Right lobe of liver (tissue), 6 donors: ENCODE data around the gene GIGYF2. TPM values are rescaled to one million over a fixed set of nuclear protein-coding genes. Genes with fewer than 3 reads are reported as not detected.

Experiments used
- ATAC-seq, 4 donors: fragments of 200-7000 bp; cut with Tn5 transposase; one replicate each; pipeline ENCODE4 v1.9.1; 2020; ENCODE audit warnings: mild to moderate bottlenecking in 4 of 4, moderate library complexity in 4 of 4
- DNase-seq, 3 donors: peaks; one replicate each; pipeline ENCODE4 v3.0.0-alpha.2; 2020
- H3K27ac ChIP-seq, 3 donors: fragments of 200-600 bp; one replicate each; pipeline ENCODE4 v1.8.0; 2022
- H3K27me3 ChIP-seq, 2 donors: fragments of 200-600 bp; one replicate each; pipeline ENCODE4 v1.8.0; 2022
- H3K36me3 ChIP-seq, 4 donors: fragments of 200-600 bp; sonication (generic) in 1 of 4; one replicate each; pipeline versions ENCODE4 v1.5.1 to v1.8.0; 2017 to 2022; ENCODE audit warnings: control low read depth in 1 of 4
- H3K4me1 ChIP-seq, 4 donors: fragments of 200-600 bp; sonication (generic) in 1 of 4; one replicate each; pipeline versions ENCODE4 v1.5.1 to v1.8.0; 2017 to 2022; ENCODE audit warnings: control low read depth in 1 of 4
- H3K4me3 ChIP-seq, 3 donors: fragments of 200-600 bp; one replicate each; pipeline ENCODE4 v1.8.0; 2022
- H3K9me3 ChIP-seq, 4 donors: fragments of 200-600 bp; sonication (generic) in 1 of 4; one replicate each; pipeline versions ENCODE4 v1.5.1 to v1.8.0; 2017 to 2022; ENCODE audit warnings: control low read depth in 1 of 4
- POLR2A ChIP-seq: fragments of 450-650 bp; IDR thresholded peaks from one replicate; pipeline ENCODE4 v1.6.1; 2017; ENCODE audit warnings: antibody characterized with exemption, mild to moderate bottlenecking
- WGBS: methylation state at CpG from one replicate; pipeline ENCODE4 v1.1.6; 2018; ENCODE audit warnings: low coverage, low lambda C conversion rate; ENCODE audit not compliant: insufficient coverage; ENCODE audit errors: missing lambda C conversion rate; 5-methylcytosine and 5-hydroxymethylcytosine counted together
- intact Hi-C, 2 donors: fragments of 100-400 bp; cut with DNase I; formaldehyde crosslinking; loops; one replicate each; pipeline versions ENCODE4 v1.11.2 to v1.14.1; 2022
- total RNA-seq, 6 experiments: library from RNA; depleted of rRNA in 2 of 6; stranded (reverse); fragments of >200 nt in 2 of 6; fragmentation: NEBNext Ultra II Directional in 3 of 6; extraction: Animal tissue kit (Norgen Biotek cat#: 25700) in 3 of 6; gene quantifications; one replicate each; pipeline versions ENCODE4 v1.1.0 to v1.2.4, GENCODE V29; 2016 to 2023
- TF ChIP-seq, protein P1 (sequence below), 4 donors: fragments of 200-600 bp in 3 of 4; fragments of 450-650 bp in 1 of 4; IDR thresholded peaks; one replicate each; pipeline versions ENCODE4 v1.5.1 to v1.8.0; 2016 to 2022; ENCODE audit warnings: antibody characterized with exemption in 4 of 4, mild to moderate bottlenecking in 2 of 4
- donor health status: DM: no; HTN: yes; CAD: no.
- donor health status: DM: no; HTN: no; CAD: no.
- donor health status: DM: no; HTN: no; CAD: no.
- donor health status: DM: no; HTN: yes; CAD: no.
- donor health status: DM: no; HTN: yes; CAD: no.

Gene GIGYF2
- total RNA-seq, 6 experiments from 2014 or later, result 25.7 to 35.0 (median 32.6) TPM

DNA sequence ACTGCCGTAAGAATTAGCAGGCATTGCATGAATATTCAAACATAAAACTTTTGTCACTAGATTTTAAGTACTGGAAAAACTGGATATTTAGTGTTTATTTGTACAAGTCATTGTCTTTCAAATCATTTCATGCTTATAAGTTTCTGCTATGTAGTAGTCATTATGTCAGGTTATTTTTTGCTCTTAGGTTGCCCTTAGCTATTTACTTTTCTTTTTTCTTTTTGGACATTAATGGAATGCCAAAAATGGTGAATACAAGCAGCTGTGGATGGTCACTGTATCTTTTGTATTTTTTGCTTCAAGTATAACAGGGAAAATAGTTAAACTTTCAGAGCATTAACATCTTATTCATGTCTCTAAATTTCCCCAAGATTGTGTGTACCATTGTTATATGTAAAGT lies 97.8 kb downstream of the GIGYF2 start:
- ATAC-seq, result no peak
- peaks cover 7 to 55% (median 23%) of the 10 kb centered on the region in 4 donors for H3K36me3 ChIP-seq
- H3K27ac ChIP-seq, result no peak overlapping the region
- H3K9me3 ChIP-seq, result no peaks in the 10 kb centered on the region
- 88% methylated on average over 1 of the region's 1 CpG for WGBS
- no peaks in the 10 kb centered on the region for H3K4me1 ChIP-seq
- TF ChIP-seq, protein P1, sequence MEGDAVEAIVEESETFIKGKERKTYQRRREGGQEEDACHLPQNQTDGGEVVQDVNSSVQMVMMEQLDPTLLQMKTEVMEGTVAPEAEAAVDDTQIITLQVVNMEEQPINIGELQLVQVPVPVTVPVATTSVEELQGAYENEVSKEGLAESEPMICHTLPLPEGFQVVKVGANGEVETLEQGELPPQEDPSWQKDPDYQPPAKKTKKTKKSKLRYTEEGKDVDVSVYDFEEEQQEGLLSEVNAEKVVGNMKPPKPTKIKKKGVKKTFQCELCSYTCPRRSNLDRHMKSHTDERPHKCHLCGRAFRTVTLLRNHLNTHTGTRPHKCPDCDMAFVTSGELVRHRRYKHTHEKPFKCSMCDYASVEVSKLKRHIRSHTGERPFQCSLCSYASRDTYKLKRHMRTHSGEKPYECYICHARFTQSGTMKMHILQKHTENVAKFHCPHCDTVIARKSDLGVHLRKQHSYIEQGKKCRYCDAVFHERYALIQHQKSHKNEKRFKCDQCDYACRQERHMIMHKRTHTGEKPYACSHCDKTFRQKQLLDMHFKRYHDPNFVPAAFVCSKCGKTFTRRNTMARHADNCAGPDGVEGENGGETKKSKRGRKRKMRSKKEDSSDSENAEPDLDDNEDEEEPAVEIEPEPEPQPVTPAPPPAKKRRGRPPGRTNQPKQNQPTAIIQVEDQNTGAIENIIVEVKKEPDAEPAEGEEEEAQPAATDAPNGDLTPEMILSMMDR (IDR thresholded peaks at IDR 0.05), result no peak
- TF ChIP-seq POLR2A, result no peak
- DNase-seq, result no peak
- intact Hi-C loops, result no loop called here
- H3K4me3 ChIP-seq, result no peak overlapping the region
- H3K27me3 ChIP-seq, result no peaks in the 10 kb centered on the region

DNA sequence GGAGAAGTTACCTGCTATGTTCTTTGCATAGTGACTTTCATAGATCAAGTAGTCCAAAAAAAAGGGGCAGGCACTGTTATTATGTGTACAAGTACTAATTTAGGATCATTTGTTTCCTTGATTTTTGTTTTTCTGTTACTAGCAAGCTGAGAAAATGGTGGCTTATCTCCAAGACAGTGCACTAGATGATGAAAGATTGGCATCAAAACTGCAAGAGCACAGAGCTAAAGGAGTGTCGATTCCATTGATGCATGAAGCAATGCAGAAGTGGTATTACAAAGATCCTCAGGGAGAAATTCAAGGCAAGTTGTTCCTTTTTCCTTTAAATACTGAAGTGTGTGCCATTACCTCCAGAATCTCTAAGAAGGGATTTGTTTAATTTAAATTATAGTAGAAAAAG lies 98.8 kb downstream of the GIGYF2 start:
- Histone ChIP-seq H3K9me3 (no peaks in the 10 kb centered on the region), H3K4me3 (no peak overlapping the region), H3K36me3 (peaks cover 7 to 51% (median 20%) of the 10 kb centered on the region in 4 donors), H3K27ac (no peak overlapping the region), H3K4me1 (no peaks in the 10 kb centered on the region), H3K27me3 (no peaks in the 10 kb centered on the region)
- DNase-seq (no peak), ATAC-seq (no peak)
- 19% methylated on average over 1 of the region's 1 CpG for WGBS
- intact Hi-C loops, result no loop called here
- TF ChIP-seq, protein P1 (IDR thresholded peaks at IDR 0.05), result no peak

DNA sequence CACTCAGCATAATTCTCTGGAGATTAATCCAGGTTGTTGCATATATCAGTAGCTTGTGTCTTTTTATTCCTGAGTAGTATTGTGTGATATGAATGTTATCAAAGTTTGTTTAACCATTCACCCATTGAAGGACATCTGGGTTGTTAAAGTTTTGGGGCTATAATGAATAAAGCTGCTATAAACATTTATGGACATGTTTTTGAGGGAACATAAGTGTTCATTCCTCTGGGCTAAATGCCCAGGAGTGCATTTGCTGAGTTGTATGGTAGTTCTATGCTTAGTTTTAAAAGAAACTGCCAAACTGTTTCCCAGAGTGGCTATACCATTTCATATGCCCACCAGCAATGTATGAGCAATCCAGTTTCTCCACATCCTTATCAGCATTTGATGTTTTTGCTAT lies 101.1 kb downstream of the GIGYF2 start:
- H3K4me3 ChIP-seq, result no peak overlapping the region
- no peak overlapping the region for H3K27ac ChIP-seq
- H3K27me3 ChIP-seq, result no peaks in the 10 kb centered on the region
- TF ChIP-seq, protein P1 (IDR thresholded peaks at IDR 0.05), result no peak
- no peak for TF ChIP-seq POLR2A
- no peaks in the 10 kb centered on the region for H3K4me1 ChIP-seq
- no peaks in the 10 kb centered on the region for H3K9me3 ChIP-seq
- ATAC-seq, result no peak
- DNase-seq, result no peak
- peaks cover 0 to 29% (median 11%) of the 10 kb centered on the region in 4 donors for H3K36me3 ChIP-seq
- intact Hi-C loops, result no loop called here

DNA sequence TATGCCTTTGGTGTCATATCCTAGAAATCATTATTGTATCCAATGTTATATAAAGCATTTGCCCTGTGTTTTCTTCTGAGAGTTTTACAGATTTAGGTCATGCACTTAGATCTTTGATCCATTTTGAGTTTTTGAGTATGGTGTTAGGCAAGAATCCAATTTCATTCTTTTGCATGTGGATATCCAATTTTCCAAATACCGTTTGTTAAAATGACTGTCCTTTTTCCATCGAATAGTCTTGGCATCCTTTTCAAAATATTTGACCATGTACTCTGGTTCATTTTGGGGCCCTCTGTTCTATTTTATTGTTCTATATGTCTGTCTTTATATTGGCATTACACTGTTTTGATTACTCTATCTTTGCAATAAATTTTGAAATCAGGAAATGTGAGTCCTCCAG lies 103.0 kb downstream of the GIGYF2 start:
- WGBS, result 64% methylated on average over 2 of the region's 2 CpGs
- no peak overlapping the region for H3K27ac ChIP-seq
- peaks cover 0 to 11% (median 4%) of the 10 kb centered on the region in 4 donors for H3K36me3 ChIP-seq
- no peak overlapping the region for H3K4me3 ChIP-seq
- TF ChIP-seq, protein P1 (IDR thresholded peaks at IDR 0.05), result no peak
- no peak for TF ChIP-seq POLR2A
- intact Hi-C loops, result no loop called here
- no peaks in the 10 kb centered on the region for H3K9me3 ChIP-seq
- H3K27me3 ChIP-seq, result no peaks in the 10 kb centered on the region
- H3K4me1 ChIP-seq, result no peaks in the 10 kb centered on the region
- DNase-seq (no peak), ATAC-seq (no peak)

DNA sequence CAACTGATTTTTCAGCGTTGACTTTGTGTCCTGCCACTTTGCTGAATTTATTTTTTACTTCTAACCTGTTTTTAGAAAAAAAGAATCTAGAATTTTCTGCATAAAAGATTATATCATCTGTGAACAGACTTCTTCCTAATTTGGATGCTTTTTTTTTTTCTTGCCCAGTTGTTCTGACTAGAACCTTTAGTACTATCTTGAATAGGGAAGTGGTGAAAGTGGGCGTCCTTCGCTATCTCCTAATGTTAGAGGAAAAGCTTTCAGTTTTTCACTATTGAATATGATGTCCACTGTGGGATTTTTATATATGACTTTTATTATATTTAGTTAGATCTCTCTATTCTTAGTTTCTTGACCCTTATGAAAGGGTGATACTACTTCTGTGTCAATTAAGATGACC lies 105.0 kb downstream of the GIGYF2 start:
- DNase-seq, result no peak
- Histone ChIP-seq H3K4me1 (no peaks in the 10 kb centered on the region), H3K4me3 (no peak overlapping the region), H3K27ac (no peak overlapping the region), H3K9me3 (no peaks in the 10 kb centered on the region), H3K27me3 (no peaks in the 10 kb centered on the region), H3K36me3 (peaks cover 0 to 13% (median 6%) of the 10 kb centered on the region in 4 donors)
- TF ChIP-seq, protein P1 (IDR thresholded peaks at IDR 0.05), result no peak
- TF ChIP-seq POLR2A, result no peak
- WGBS, result 85% methylated on average over 3 of the region's 3 CpGs
- intact Hi-C loops, result no loop called here
- ATAC-seq, result no peak
